Measurements from ENCODE around the gene GPC1.

The GPC1 gene

DNA sequence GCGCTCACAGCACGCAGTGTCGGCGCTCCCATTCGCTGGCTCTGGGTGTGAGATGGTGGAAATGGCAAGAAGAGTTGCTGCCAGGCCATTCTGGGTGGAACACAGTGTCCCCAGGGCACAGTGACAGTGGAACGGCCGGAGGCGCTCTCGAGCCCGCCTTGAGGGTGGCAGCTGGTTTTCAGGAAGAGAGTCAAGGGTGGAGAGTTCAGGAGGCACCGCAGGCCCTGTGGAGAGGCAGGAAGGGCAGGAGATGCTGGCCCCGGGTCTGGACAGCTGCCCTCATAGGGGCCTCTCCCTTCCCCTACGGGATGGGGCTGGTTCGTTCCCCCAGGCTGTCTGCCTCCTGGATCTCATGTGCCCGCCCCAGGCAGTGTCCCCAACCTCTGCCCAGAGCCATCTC is 12.5 kb downstream of the GPC1 start:
- no CpG with 5 or more reads among the region's 15 CpGs for WGBS (ENCODE audit: extremely low coverage, insufficient coverage, insufficient read length)
- H2AK5ac ChIP-seq (ENCODE audit: low read length) = no peak overlapping the region
- no peak overlapping the region for H4K91ac ChIP-seq (ENCODE audit: low read depth, low read length)
- H3K27ac ChIP-seq (ENCODE audit: low read depth, low read length) = no peak overlapping the region
- no peak overlapping the region for H4K12ac ChIP-seq (ENCODE audit: low read depth, low read length)
- H3K14ac ChIP-seq (ENCODE audit: low read length) = no peak overlapping the region
- H2AFZ ChIP-seq (ENCODE audit: insufficient read depth, low read length, poor library complexity) = no peak overlapping the region
- H2BK120ac ChIP-seq (ENCODE audit: insufficient read depth, low read length, poor library complexity) = no peak overlapping the region
- peaks cover 8% of the 10 kb centered on the region for H3K79me1 ChIP-seq (ENCODE audit: low read length)
- peak; percentile 94 to 96 for DNase-seq
- no peak overlapping the region for H3K23ac ChIP-seq (ENCODE audit: low read length)
- no peak overlapping the region for H3K4me2 ChIP-seq (ENCODE audit: low read length)
- H3K79me2 ChIP-seq (ENCODE audit: control insufficient read depth, insufficient read depth, low read length, poor library complexity) = peaks cover 3% of the 10 kb centered on the region
- H2BK5ac ChIP-seq (ENCODE audit: low read depth, low read length, poor library complexity) = no peak overlapping the region
- no peak overlapping the region for H2BK12ac ChIP-seq (ENCODE audit: low read length)
- no peak overlapping the region for H3K4ac ChIP-seq (ENCODE audit: low read depth, low read length)
- H3K18ac ChIP-seq (ENCODE audit: low read length) = no peak overlapping the region
- H3K36me3 ChIP-seq (ENCODE audit: control insufficient read depth in 1 of 2, insufficient read depth in 2 of 2, low read length in 2 of 2) = peaks cover 0 to 6% of the 10 kb centered on the region in 2 experiments
- H3K4me1 ChIP-seq (ENCODE audit: control insufficient read depth in 1 of 2, insufficient read depth in 2 of 2, low read length in 2 of 2) = peaks cover 6 to 19% of the 10 kb centered on the region in 2 experiments
- peaks cover 2% of the 10 kb centered on the region for H3K9me3 ChIP-seq (ENCODE audit: insufficient read depth, low read depth, low read length)
- no peak overlapping the region for H4K8ac ChIP-seq (ENCODE audit: low read depth, low read length)
- H3K4me3 ChIP-seq (ENCODE audit: low read depth, low read length) = no peak overlapping the region
- H3K9ac ChIP-seq (ENCODE audit: low read length) = no peak overlapping the region
- no peaks in the 10 kb centered on the region for H3K27me3 ChIP-seq (ENCODE audit: insufficient read depth, low read length)

DNA sequence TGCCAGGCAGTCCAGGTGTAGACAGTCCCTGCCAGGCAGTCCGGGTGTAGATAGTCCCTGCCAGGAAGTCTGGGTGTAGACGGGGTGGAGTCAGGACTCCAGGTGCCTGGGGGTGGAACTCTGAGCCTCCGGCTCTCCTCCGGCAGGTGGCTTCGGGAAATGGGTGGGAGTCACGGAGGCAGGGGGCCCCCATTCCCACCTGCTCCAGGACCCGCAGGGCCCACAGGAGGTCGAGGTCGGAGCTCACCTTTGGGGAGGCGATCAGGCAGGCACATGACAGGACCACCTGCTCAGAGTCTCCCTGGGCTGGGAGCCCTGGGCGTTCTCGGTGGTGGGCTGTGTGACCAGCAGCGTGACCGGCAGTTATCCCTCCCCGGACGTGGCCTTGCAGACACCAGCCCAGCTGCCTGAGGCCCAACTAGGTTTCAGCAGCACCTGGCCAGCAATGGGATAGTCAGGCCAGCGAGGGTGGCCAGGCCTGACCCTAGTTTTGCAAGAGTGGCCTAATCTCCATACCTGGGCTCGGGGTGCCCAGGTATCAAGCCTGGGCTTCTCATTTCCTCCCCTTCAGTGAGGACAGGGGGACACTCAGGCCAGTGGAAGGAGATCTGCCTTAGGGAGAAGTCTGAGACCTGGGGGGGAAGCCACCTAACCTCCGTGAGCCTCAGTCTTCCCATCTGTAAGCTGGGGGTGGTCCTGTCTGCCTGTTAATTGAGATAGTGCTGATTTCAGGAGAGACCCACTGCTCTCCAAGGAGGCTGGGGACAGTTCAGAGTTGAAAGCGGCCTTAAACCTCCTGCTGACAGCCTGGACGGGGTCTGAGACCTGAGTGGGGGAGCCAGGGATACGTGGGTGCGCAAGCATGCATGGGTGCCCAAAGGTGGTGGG is 13.2 kb downstream of the GPC1 start:
- no peak overlapping the region for H3K27ac ChIP-seq (ENCODE audit: low read depth, low read length)
- no CpG with 5 or more reads among the region's 23 CpGs for WGBS (ENCODE audit: extremely low coverage, insufficient coverage, insufficient read length)

DNA sequence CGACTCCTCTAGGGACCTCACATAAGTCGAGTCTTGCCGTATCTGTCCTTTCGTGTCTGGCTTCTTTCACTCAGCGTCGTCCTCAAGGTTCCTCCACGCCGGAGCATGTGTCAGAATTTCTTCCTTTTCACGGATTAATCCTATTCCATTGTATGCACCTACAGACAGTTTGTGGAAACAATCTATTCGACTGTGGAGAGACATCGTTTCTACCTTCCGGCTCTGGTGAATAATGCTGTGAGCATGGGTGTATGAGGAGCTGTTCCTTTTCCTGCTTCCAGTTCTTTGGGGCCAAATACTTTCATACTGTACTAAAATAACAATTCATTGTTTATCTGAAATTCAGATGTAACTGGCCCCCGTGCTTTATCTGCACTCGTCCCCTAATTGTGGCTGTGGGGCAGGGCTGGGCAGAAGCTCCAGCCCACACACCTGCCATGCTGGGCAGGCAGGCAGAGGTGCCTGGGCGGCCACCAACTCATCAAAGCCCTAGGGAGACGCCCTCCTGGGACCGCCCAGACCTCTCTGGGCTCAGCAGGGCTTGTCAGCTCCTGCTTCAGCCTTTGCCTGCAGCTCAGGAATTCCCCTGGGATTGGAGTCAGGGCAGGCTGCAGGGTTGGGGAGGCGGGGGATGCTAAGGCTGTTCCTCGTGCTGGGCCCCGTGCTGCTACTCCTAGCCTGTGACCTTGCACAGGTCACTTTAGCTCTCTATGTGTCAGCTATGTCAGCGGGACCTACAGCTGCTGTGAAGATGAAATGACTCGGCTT is 14.5 kb downstream of the GPC1 start:
- H2AK5ac ChIP-seq (ENCODE audit: low read length) = no peak overlapping the region
- H3K27ac ChIP-seq (ENCODE audit: low read depth, low read length) = no peak overlapping the region
- H3K4me1 ChIP-seq (ENCODE audit: control insufficient read depth in 1 of 2, insufficient read depth in 2 of 2, low read length in 2 of 2) = peaks cover 15 to 27% of the 10 kb centered on the region in 2 experiments
- H3K14ac ChIP-seq (ENCODE audit: low read length) = no peak overlapping the region
- H2AFZ ChIP-seq (ENCODE audit: insufficient read depth, low read length, poor library complexity) = no peak overlapping the region
- no peak overlapping the region for H2BK12ac ChIP-seq (ENCODE audit: low read length)
- no peaks in the 10 kb centered on the region for H3K9me3 ChIP-seq (ENCODE audit: insufficient read depth, low read depth, low read length)
- H3K79me2 ChIP-seq (ENCODE audit: control insufficient read depth, insufficient read depth, low read length, poor library complexity) = peaks cover 12% of the 10 kb centered on the region
- no peak overlapping the region for H3K4me2 ChIP-seq (ENCODE audit: low read length)
- H3K79me1 ChIP-seq (ENCODE audit: low read length) = peaks cover 20% of the 10 kb centered on the region
- H3K18ac ChIP-seq (ENCODE audit: low read length) = no peak overlapping the region
- no peak overlapping the region for H3K23ac ChIP-seq (ENCODE audit: low read length)
- H4K8ac ChIP-seq (ENCODE audit: low read depth, low read length) = no peak overlapping the region
- no peaks in the 10 kb centered on the region for H3K27me3 ChIP-seq (ENCODE audit: insufficient read depth, low read length)
- DNase-seq = peak; percentile 78 to 87
- no peak overlapping the region for H3K4me3 ChIP-seq (ENCODE audit: low read depth, low read length)
- H4K12ac ChIP-seq (ENCODE audit: low read depth, low read length) = no peak overlapping the region
- WGBS (ENCODE audit: extremely low coverage, insufficient coverage, insufficient read length) = no CpG with 5 or more reads among the region's 22 CpGs
- no peak overlapping the region for H2BK5ac ChIP-seq (ENCODE audit: low read depth, low read length, poor library complexity)
- no peak overlapping the region for H3K4ac ChIP-seq (ENCODE audit: low read depth, low read length)
- no peaks in the 10 kb centered on the region for H3K36me3 ChIP-seq (ENCODE audit: control insufficient read depth in 1 of 2, insufficient read depth in 2 of 2, low read length in 2 of 2)
- no peak overlapping the region for H2BK120ac ChIP-seq (ENCODE audit: insufficient read depth, low read length, poor library complexity)
- H3K9ac ChIP-seq (ENCODE audit: low read length) = no peak overlapping the region
- no peak overlapping the region for H4K91ac ChIP-seq (ENCODE audit: low read depth, low read length)

More for the DNA sequence above, 13.2 kb downstream of the GPC1 start:
- Histone ChIP-seq H3K9ac (ENCODE audit: low read length) (no peak overlapping the region), H4K12ac (ENCODE audit: low read depth, low read length) (no peak overlapping the region), H2BK120ac (ENCODE audit: insufficient read depth, low read length, poor library complexity) (no peak overlapping the region), H3K23ac (ENCODE audit: low read length) (no peak overlapping the region), H2BK5ac (ENCODE audit: low read depth, low read length, poor library complexity) (no peak overlapping the region), H3K9me3 (ENCODE audit: insufficient read depth, low read depth, low read length) (peaks cover 2% of the 10 kb centered on the region), H3K27me3 (ENCODE audit: insufficient read depth, low read length) (no peaks in the 10 kb centered on the region), H2AFZ (ENCODE audit: insufficient read depth, low read length, poor library complexity) (no peak overlapping the region), H3K4ac (ENCODE audit: low read depth, low read length) (no peak overlapping the region), H4K8ac (ENCODE audit: low read depth, low read length) (no peak overlapping the region), H3K4me1 (ENCODE audit: control insufficient read depth in 1 of 2, insufficient read depth in 2 of 2, low read length in 2 of 2) (peaks cover 6 to 19% of the 10 kb centered on the region in 2 experiments), H3K4me2 (ENCODE audit: low read length) (no peak overlapping the region), H3K4me3 (ENCODE audit: low read depth, low read length) (no peak overlapping the region), H3K36me3 (ENCODE audit: control insufficient read depth in 1 of 2, insufficient read depth in 2 of 2, low read length in 2 of 2) (peaks cover 0 to 6% of the 10 kb centered on the region in 2 experiments), H3K79me2 (ENCODE audit: control insufficient read depth, insufficient read depth, low read length, poor library complexity) (peaks cover 4% of the 10 kb centered on the region), H3K79me1 (ENCODE audit: low read length) (peaks cover 11% of the 10 kb centered on the region), H2BK12ac (ENCODE audit: low read length) (no peak overlapping the region), H2AK5ac (ENCODE audit: low read length) (no peak overlapping the region), H3K14ac (ENCODE audit: low read length) (no peak overlapping the region), H3K18ac (ENCODE audit: low read length) (no peak overlapping the region), H4K91ac (ENCODE audit: low read depth, low read length) (no peak overlapping the region)
- peak; percentile 85 to 87 for DNase-seq

DNA sequence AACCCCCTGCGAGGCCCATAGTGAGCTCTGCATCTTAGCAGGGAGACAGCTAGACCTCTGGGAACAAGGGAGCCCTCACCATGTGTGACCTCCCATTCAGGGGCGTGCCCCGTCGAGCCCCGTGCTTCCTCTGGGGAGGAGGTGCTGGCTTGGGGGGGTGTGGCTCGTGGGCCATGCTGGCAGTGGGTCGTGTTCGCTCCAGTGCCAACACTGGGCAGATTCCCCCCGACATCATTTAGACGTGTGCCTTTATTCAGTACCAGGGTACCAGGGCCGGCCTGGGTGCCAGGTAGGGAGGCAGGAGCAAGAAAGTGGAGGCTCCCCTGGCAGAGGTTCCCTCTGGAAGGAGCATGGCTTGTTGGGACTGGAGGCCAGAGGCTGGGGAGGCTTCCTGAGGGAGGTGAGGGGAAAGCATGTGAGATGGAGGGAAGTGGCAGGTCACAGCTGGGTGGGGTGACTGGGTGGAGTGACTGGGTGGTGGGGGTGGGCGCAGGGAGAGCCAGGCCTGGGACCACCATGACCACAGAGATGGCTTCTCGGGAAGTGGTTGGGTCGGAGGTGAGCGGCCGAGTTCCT is 15.2 kb downstream of the GPC1 start:
- H4K91ac ChIP-seq (ENCODE audit: low read depth, low read length) = no peak overlapping the region
- peaks cover 15% of the 10 kb centered on the region for H3K79me2 ChIP-seq (ENCODE audit: control insufficient read depth, insufficient read depth, low read length, poor library complexity)
- H3K4me2 ChIP-seq (ENCODE audit: low read length) = no peak overlapping the region
- no peak overlapping the region for H3K27ac ChIP-seq (ENCODE audit: low read depth, low read length)
- H3K14ac ChIP-seq (ENCODE audit: low read length) = no peak overlapping the region
- no peak overlapping the region for H3K23ac ChIP-seq (ENCODE audit: low read length)
- DNase-seq = no peak
- H3K27me3 ChIP-seq (ENCODE audit: insufficient read depth, low read length) = no peaks in the 10 kb centered on the region
- no peak overlapping the region for H3K4me3 ChIP-seq (ENCODE audit: low read depth, low read length)
- no peak overlapping the region for H3K9ac ChIP-seq (ENCODE audit: low read length)
- no peak overlapping the region for H3K4ac ChIP-seq (ENCODE audit: low read depth, low read length)
- no CpG with 5 or more reads among the region's 16 CpGs for WGBS (ENCODE audit: extremely low coverage, insufficient coverage, insufficient read length)
- H2BK5ac ChIP-seq (ENCODE audit: low read depth, low read length, poor library complexity) = no peak overlapping the region
- H2AFZ ChIP-seq (ENCODE audit: insufficient read depth, low read length, poor library complexity) = no peak overlapping the region
- no peak overlapping the region for H4K8ac ChIP-seq (ENCODE audit: low read depth, low read length)
- no peaks in the 10 kb centered on the region for H3K36me3 ChIP-seq (ENCODE audit: control insufficient read depth in 1 of 2, insufficient read depth in 2 of 2, low read length in 2 of 2)
- no peak overlapping the region for H2BK120ac ChIP-seq (ENCODE audit: insufficient read depth, low read length, poor library complexity)
- no peak overlapping the region for H2AK5ac ChIP-seq (ENCODE audit: low read length)
- no peak overlapping the region for H3K18ac ChIP-seq (ENCODE audit: low read length)
- peaks cover 27% of the 10 kb centered on the region for H3K79me1 ChIP-seq (ENCODE audit: low read length)
- H3K4me1 ChIP-seq (ENCODE audit: control insufficient read depth in 1 of 2, insufficient read depth in 2 of 2, low read length in 2 of 2) = peaks cover 19 to 34% of the 10 kb centered on the region in 2 experiments
- H3K9me3 ChIP-seq (ENCODE audit: insufficient read depth, low read depth, low read length) = no peaks in the 10 kb centered on the region
- H4K12ac ChIP-seq (ENCODE audit: low read depth, low read length) = no peak overlapping the region
- H2BK12ac ChIP-seq (ENCODE audit: low read length) = no peak overlapping the region

All from trophoblast cell (in vitro differentiated cells and primary cell).